ENCODE measurements around the gene SYT12. TPM values are rescaled to one million over a fixed set of nuclear protein-coding genes. Genes with fewer than 3 reads are reported as not detected.

Gene SYT12
- total and polyA plus RNA-seq, 2 donors (not counting 1 experiment from before 2014, with no cell fraction given): not detected

- intact Hi-C loops (cut with micrococcal nuclease): no loop called here
These were observed 34.3 kb downstream of the SYT12 start for GRCh38 chr11:67057205-67057672.

More at GRCh38 chr11:67057205-67057672, 34.3 kb downstream of the SYT12 start:
- Histone ChIP-seq H3K79me2 (ENCODE audit: control insufficient read depth, insufficient read depth, low read length) (no peaks in the 10 kb centered on the region), H3K4me2 (replicated peaks; ENCODE audit: low read depth, low read length, poor library complexity, severe bottlenecking) (peak overlapping the region; percentile 88), H3K4me3 (ENCODE audit: control extremely low read depth in 1 of 5, extremely low read depth in 1 of 5, insufficient read depth in 1 of 5, low read depth in 2 of 5, low read length in 4 of 5) (peak overlapping the region in 3 of 5 experiments; percentile 36 to 61 (median 50)), H3K27me3 (replicated peaks in 1 of 4; ENCODE audit: control extremely low read depth in 1 of 4, control insufficient read depth in 3 of 4, insufficient read depth in 4 of 4, low read length in 3 of 4) (peaks cover 0 to 20% (median 9%) of the 10 kb centered on the region in 4 experiments), H3K9me3 (ENCODE audit: control extremely low read depth in 1 of 3, control insufficient read depth in 2 of 3, insufficient read depth in 1 of 3, low read length in 2 of 3) (peaks cover 0 to 4% (median 0%) of the 10 kb centered on the region in 3 donors), H4K20me1 (ENCODE audit: control insufficient read depth, insufficient read depth, low read length, poor library complexity, severe bottlenecking) (no peaks in the 10 kb centered on the region), H3K27ac (ENCODE audit: low read length in 2 of 2) (no peak overlapping the region), H3K9ac (ENCODE audit: low read length) (peak overlapping the region; percentile 64), H2AFZ (ENCODE audit: insufficient read depth, low read depth, low read length, poor library complexity, severe bottlenecking) (peak overlapping the region; percentile 81), H3K36me3 (replicated peaks in 1 of 2; ENCODE audit: control extremely low read depth in 1 of 2, control insufficient read depth in 1 of 2, extremely low read depth in 1 of 2, insufficient read depth in 2 of 2, low read length in 1 of 2) (no peaks in the 10 kb centered on the region), H3K4me1 (ENCODE audit: control insufficient read depth in 2 of 2, insufficient read depth in 2 of 2, low read length in 2 of 2) (peaks cover 9% of the 10 kb centered on the region in 2 donors)
- 96% methylated on average over 9 of the region's 10 CpGs for WGBS (ENCODE audit: insufficient coverage)
- ATAC-seq (ENCODE audit: low read depth): no peak
- H3K27me3 Mint-ChIP-seq: peaks cover 17% of the 10 kb centered on the region
- H3K27ac Mint-ChIP-seq: no peak overlapping the region
- peaks cover 13% of the 10 kb centered on the region for H3K4me1 Mint-ChIP-seq
- no peak for TF ChIP-seq EZH2 (IDR thresholded peaks at IDR 0.05; ENCODE audit: borderline replicate concordance, insufficient read depth, low read depth, low read length, poor library complexity, severe bottlenecking)
- TF ChIP-seq CTCF (IDR thresholded peaks at IDR 0.05): no peak
- H3K4me3 Mint-ChIP-seq: peak overlapping the region; percentile 78
- H3K9me3 Mint-ChIP-seq (ENCODE audit: insufficient read depth): no peaks in the 10 kb centered on the region
- ChIA-PET CTCF (interaction anchor here (0.6 to 1.4 kb wide), 3 partner anchors 16 to 78 kb away, joined by 3 to 4 read pairs (median 3); no protein-coding TSS in a partner anchor), POLR2A (interaction anchor here (0.5 kb wide), 1 partner anchor 38 kb away, joined by 6 read pairs; no protein-coding TSS in a partner anchor)
- DNase-seq: no peak

All from B cell (primary cell).